A673 (cell line): ENCODE measurements around the gene INSR. TPM values are rescaled to one million over a fixed set of nuclear protein-coding genes. Genes with fewer than 3 reads are reported as not detected.

ENCODE experiments used
- BruUV-seq: library from RNA; stranded (reverse); fragments of 400-500 nt; replicated peaks from 2 replicates; lab custom pipeline; 2021; lab: Mats Ljungman, UMichigan
- CTCF ChIA-PET: fragments of 300-600 bp; sonication (Branson Sonifier 250); formaldehyde crosslinking; loops from one replicate; lab custom pipeline; 2022; ENCODE audit warnings: antibody characterized with exemption; lab: Charles Lee
- POLR2A ChIA-PET: fragments of 300-600 bp; sonication (Branson Sonifier 250); formaldehyde crosslinking; loops from one replicate; lab custom pipeline; 2022; ENCODE audit warnings: antibody characterized with exemption; ENCODE audit not compliant: low non-redundant PET; lab: Charles Lee
- DNase-seq: peaks from one replicate; pipeline ENCODE4 v3.0.0-alpha.2; 2015; ENCODE audit warnings: low spot score
- H3K27ac ChIP-seq: fragments of 200-600 bp; sonication (generic); 2 replicates; pipeline ENCODE4 v1.5.1; 2016; ENCODE audit warnings: mixed run types, low read depth, mild to moderate bottlenecking, mixed read lengths, antibody characterized with exemption, low read length; ENCODE audit not compliant: poor library complexity, severe bottlenecking
- H3K27me3 ChIP-seq: fragments of 200-600 bp; sonication (generic); replicated peaks from 2 replicates; pipeline ENCODE4 v1.6.1; 2017; ENCODE audit warnings: mixed run types, low read depth, mild to moderate bottlenecking, mixed read lengths, antibody characterized with exemption, low read length; ENCODE audit not compliant: insufficient read depth, poor library complexity
- H3K36me3 ChIP-seq: fragments of 200-600 bp; sonication (generic); 2 replicates; pipeline ENCODE4 v1.6.1; 2016; ENCODE audit warnings: mixed run types, mild to moderate bottlenecking, mixed read lengths, antibody characterized with exemption, low read length; ENCODE audit not compliant: insufficient read depth, poor library complexity, severe bottlenecking
- H3K4me1 ChIP-seq: fragments of 200-600 bp; sonication (generic); 2 replicates; pipeline ENCODE4 v1.6.1; 2017; ENCODE audit warnings: mixed run types, mild to moderate bottlenecking, mixed read lengths, antibody characterized with exemption, low read length; ENCODE audit not compliant: insufficient read depth, poor library complexity, severe bottlenecking
- H3K4me3 ChIP-seq: fragments of 200-600 bp; sonication (generic); 2 replicates; pipeline ENCODE4 v1.5.1; 2016; ENCODE audit warnings: low read depth, mixed run types, mild to moderate bottlenecking, mixed read lengths, low read length; ENCODE audit not compliant: poor library complexity, severe bottlenecking
- H3K9me3 ChIP-seq: fragments of 200-600 bp; sonication (generic); 2 replicates; pipeline ENCODE4 v1.6.1; 2016; ENCODE audit warnings: mixed run types, low read depth, mild to moderate bottlenecking, mixed read lengths, antibody characterized with exemption, low read length; ENCODE audit not compliant: poor library complexity, severe bottlenecking
- CTCF ChIP-seq: fragments of 300-800, 200-600 bp; sonication (generic); conservative IDR thresholded peaks from 2 replicates; pipeline ENCODE4 v1.5.1; 2017; ENCODE audit warnings: low read depth, mild to moderate bottlenecking, antibody characterized with exemption, low read length, moderate library complexity, mixed read lengths
- EZH2 ChIP-seq: fragments of 200-600 bp; sonication (generic); IDR thresholded peaks from 2 replicates; pipeline ENCODE4 v1.6.1; 2017; ENCODE audit warnings: borderline replicate concordance, low read depth, mild to moderate bottlenecking, mixed read lengths, antibody characterized with exemption, low read length; ENCODE audit not compliant: poor library complexity, severe bottlenecking
- intact Hi-C: fragments of 100-400 bp; cut with micrococcal nuclease; formaldehyde crosslinking; loops from one replicate; pipeline ENCODE4 v1.10.0; 2022; ENCODE audit not compliant: unreplicated experiment
- total RNA-seq: library from RNA; stranded (reverse); gene quantifications from 2 replicates; pipeline ENCODE4 v1.2.3, GENCODE V29; 2021

Gene INSR
- total RNA-seq, 1 experiment from 2014 or later = 12.9 TPM

DNA sequence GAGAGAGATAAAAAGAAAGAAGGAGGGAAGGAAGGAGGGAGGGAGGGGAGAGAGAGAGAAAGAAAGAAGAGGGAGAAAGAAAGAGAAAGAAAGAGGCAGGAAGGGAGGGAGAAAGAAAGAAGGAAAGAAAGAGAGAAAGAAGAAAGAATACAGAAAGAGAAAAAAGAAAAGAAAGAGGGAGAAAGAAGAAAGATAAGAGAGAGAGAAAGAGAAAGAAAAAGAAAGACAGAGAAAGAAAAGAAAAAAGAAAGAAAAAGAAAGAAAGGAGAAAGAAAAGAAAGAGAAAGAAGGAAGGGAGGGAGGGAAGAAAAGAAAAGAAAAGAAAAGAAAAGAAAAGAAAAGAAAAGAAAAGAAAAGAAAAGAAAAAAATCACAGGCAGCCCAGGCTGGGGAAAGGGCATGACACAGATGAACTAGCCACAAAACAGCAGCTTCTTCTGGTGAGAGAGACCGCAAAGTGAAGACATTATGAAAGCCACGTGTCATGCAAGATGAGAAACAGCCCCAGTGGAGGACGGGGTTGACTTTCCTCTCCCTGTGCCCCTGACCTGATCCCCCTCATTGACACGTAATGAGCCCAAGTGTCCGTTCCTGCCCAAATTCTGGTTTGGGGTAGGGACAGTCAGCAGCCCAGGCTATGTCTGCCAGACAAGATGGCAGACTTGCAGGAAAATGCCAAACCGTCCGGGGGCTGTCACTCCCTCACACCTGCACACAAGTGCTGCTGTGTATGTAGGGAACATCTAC lies 102.1 kb downstream of the INSR start:
- intact Hi-C loops = no loop called here

GRCh38 chr19:7188698-7189629 lies 105.2 kb downstream of the INSR start:
- no peak for DNase-seq
- TF ChIP-seq EZH2 = no peak
- TF ChIP-seq CTCF = no peak
- intact Hi-C loops = no loop called here
- Histone ChIP-seq H3K27me3 (no peaks in the 10 kb centered on the region), H3K4me3 (no peak overlapping the region), H3K36me3 (no peaks in the 10 kb centered on the region), H3K4me1 (no peaks in the 10 kb centered on the region), H3K27ac (no peak overlapping the region), H3K9me3 (no peaks in the 10 kb centered on the region)
- no TSS peak for BruUV-seq
- ChIA-PET CTCF (no interaction called here), POLR2A (no interaction called here)

More for the DNA sequence above, 102.1 kb downstream of the INSR start:
- Histone ChIP-seq H3K4me3 (no peak overlapping the region), H3K27ac (no peak overlapping the region), H3K4me1 (no peaks in the 10 kb centered on the region), H3K9me3 (no peaks in the 10 kb centered on the region), H3K36me3 (no peaks in the 10 kb centered on the region), H3K27me3 (no peaks in the 10 kb centered on the region)
- CTCF ChIA-PET = interaction anchor here (0.5 kb wide), 1 partner anchor 304 kb away, joined by 9 read pairs; no protein-coding TSS in a partner anchor
- TF ChIP-seq EZH2 = no peak
- no peak for TF ChIP-seq CTCF
- POLR2A ChIA-PET = no interaction called here
- no peak for DNase-seq
- BruUV-seq = no TSS peak

GRCh38 chr19:7187605-7188339 lies 106.4 kb downstream of the INSR start:
- ChIA-PET POLR2A (no interaction called here), CTCF (no interaction called here)
- no TSS peak for BruUV-seq
- H3K4me1 ChIP-seq = peaks cover 7% of the 10 kb centered on the region
- H3K27ac ChIP-seq = no peak overlapping the region
- no peak for DNase-seq
- TF ChIP-seq EZH2 = no peak
- TF ChIP-seq CTCF = no peak
- no peaks in the 10 kb centered on the region for H3K27me3 ChIP-seq
- no peaks in the 10 kb centered on the region for H3K36me3 ChIP-seq
- H3K9me3 ChIP-seq = no peaks in the 10 kb centered on the region
- intact Hi-C loops = no loop called here
- H3K4me3 ChIP-seq = no peak overlapping the region
